H9 (cell line): Measurements from ENCODE around the gene NEU3. TPM values are rescaled to one million over a fixed set of nuclear protein-coding genes. Genes with fewer than 3 reads are reported as not detected.

Source experiments
- DNase-seq: peaks from one replicate; pipeline ENCODE4 v3.0.0-alpha.2; 2017
- H2AFZ ChIP-seq: one replicate; pipeline ENCODE4 v1.6.1; 2013; ENCODE audit warnings: mild to moderate bottlenecking, low read length, control low read depth, moderate library complexity
- H2AK5ac ChIP-seq: 2 replicates; pipeline ENCODE4 v1.6.1; 2013; ENCODE audit warnings: low read length, control low read depth, mixed read lengths; ENCODE audit not compliant: insufficient read length
- H2BK120ac ChIP-seq: one replicate; pipeline ENCODE4 v1.6.1; 2013; ENCODE audit warnings: low read depth, mild to moderate bottlenecking, low read length, control low read depth, inconsistent platforms; ENCODE audit not compliant: poor library complexity, severe bottlenecking
- H2BK12ac ChIP-seq: 2 replicates; pipeline ENCODE4 v1.6.1; 2013; ENCODE audit warnings: low read length, control low read depth, mixed read lengths, low read depth; ENCODE audit not compliant: insufficient read length
- H2BK15ac ChIP-seq: 2 replicates; pipeline ENCODE4 v1.6.1; 2013; ENCODE audit warnings: low read depth, low read length, control low read depth
- H2BK20ac ChIP-seq: one replicate; pipeline ENCODE4 v1.6.1; 2013; ENCODE audit warnings: low read depth, mild to moderate bottlenecking, low read length, control low read depth, inconsistent platforms; ENCODE audit not compliant: poor library complexity, severe bottlenecking
- H2BK5ac ChIP-seq: 2 replicates; pipeline ENCODE4 v1.6.1; 2013; ENCODE audit warnings: low read length, control low read depth, mixed read lengths; ENCODE audit not compliant: insufficient read length
- H3K14ac ChIP-seq: 2 replicates; pipeline ENCODE4 v1.6.1; 2013; ENCODE audit warnings: low read length, control low read depth; ENCODE audit not compliant: insufficient read depth
- H3K18ac ChIP-seq: 2 replicates; pipeline ENCODE4 v1.6.1; 2013; ENCODE audit warnings: low read depth, mild to moderate bottlenecking, mixed read lengths, low read length, control low read depth; ENCODE audit not compliant: insufficient read length
- H3K23ac ChIP-seq: 2 replicates; pipeline ENCODE4 v1.6.1; 2013; ENCODE audit warnings: low read length, control low read depth, mixed read lengths, low read depth; ENCODE audit not compliant: insufficient read length
- H3K23me2 ChIP-seq: 2 replicates; pipeline ENCODE4 v1.6.1; 2013; ENCODE audit warnings: low read depth, mild to moderate bottlenecking, mixed read lengths, low read length, control low read depth; ENCODE audit not compliant: insufficient read length, poor library complexity, severe bottlenecking
- H3K27ac ChIP-seq: 2 replicates; pipeline ENCODE4 v1.5.1; 2013; ENCODE audit warnings: low read length, control low read depth, mixed read lengths, low read depth; ENCODE audit not compliant: insufficient read length
- H3K27me3 ChIP-seq: 2 replicates; pipeline ENCODE4 v1.6.1; 2013; ENCODE audit warnings: low read length, control low read depth, inconsistent platforms; ENCODE audit not compliant: insufficient read depth
- H3K4ac ChIP-seq: 2 replicates; pipeline ENCODE4 v1.6.1; 2013; ENCODE audit warnings: low read depth, mild to moderate bottlenecking, control low read depth, inconsistent platforms, low read length, moderate library complexity
- H3K4me1 ChIP-seq: 2 replicates; pipeline ENCODE4 v1.6.1; 2013; ENCODE audit warnings: low read length, control low read depth, inconsistent platforms; ENCODE audit not compliant: insufficient read depth
- H3K4me2 ChIP-seq: 2 replicates; pipeline ENCODE4 v1.6.1; 2013; ENCODE audit warnings: low read length, control low read depth, mixed read lengths; ENCODE audit not compliant: insufficient read length, insufficient read depth
- H3K56ac ChIP-seq: 2 replicates; pipeline ENCODE4 v1.6.1; 2013; ENCODE audit warnings: low read depth, mild to moderate bottlenecking, mixed read lengths, low read length, control low read depth; ENCODE audit not compliant: insufficient read length
- H3K79me1 ChIP-seq: 2 replicates; pipeline ENCODE4 v1.6.1; 2013; ENCODE audit warnings: low read depth, mild to moderate bottlenecking, moderate library complexity, low read length, control low read depth, inconsistent platforms; ENCODE audit not compliant: insufficient read depth, poor library complexity, severe bottlenecking
- H3K79me2 ChIP-seq: 2 replicates; pipeline ENCODE4 v1.6.1; 2013; ENCODE audit warnings: low read length, control low read depth, inconsistent platforms; ENCODE audit not compliant: insufficient read depth
- H3K9ac ChIP-seq: 2 replicates; pipeline ENCODE4 v1.6.1; 2013; ENCODE audit warnings: low read length, control low read depth, mixed read lengths; ENCODE audit not compliant: insufficient read length; ENCODE audit errors: extremely low read depth
- H3K9me3 ChIP-seq: one replicate; pipeline ENCODE4 v1.6.1; 2013; ENCODE audit warnings: low read depth, low read length, inconsistent platforms; ENCODE audit not compliant: control insufficient read depth
- H3T11ph ChIP-seq: one replicate; pipeline ENCODE4 v1.6.1; 2013; ENCODE audit warnings: mild to moderate bottlenecking, low read length, control low read depth, inconsistent platforms
- H4K20me1 ChIP-seq: one replicate; pipeline ENCODE4 v1.6.1; 2013; ENCODE audit not compliant: control insufficient read depth, insufficient read length, insufficient read depth
- H4K5ac ChIP-seq: 2 replicates; pipeline ENCODE4 v1.6.1; 2013; ENCODE audit warnings: low read depth, mild to moderate bottlenecking, mixed read lengths, low read length, control low read depth; ENCODE audit not compliant: insufficient read length
- H4K8ac ChIP-seq: replicated peaks from 2 replicates; pipeline ENCODE4 v1.6.1; 2013; ENCODE audit warnings: low read length, control low read depth, mixed read lengths, low read depth; ENCODE audit not compliant: insufficient read length
- H4K91ac ChIP-seq: 2 replicates; pipeline ENCODE4 v1.6.1; 2013; ENCODE audit warnings: low read depth, mild to moderate bottlenecking, moderate library complexity, mixed read lengths, low read length, control low read depth; ENCODE audit not compliant: insufficient read length
- H3K27ac Mint-ChIP-seq, 3 experiments: 2 replicates in 2 of 3; 3 replicates in 1 of 3; pipeline ENCODE4 v1.8.0; 2020 to 2021; ENCODE audit warnings: mixed read lengths in 3 of 3, mild to moderate bottlenecking in 1 of 3, moderate library complexity in 1 of 3
- H3K27me3 Mint-ChIP-seq: 2 replicates; pipeline ENCODE4 v1.8.0; 2021; ENCODE audit warnings: low read depth, mild to moderate bottlenecking, moderate library complexity, mixed read lengths
- H3K36me3 Mint-ChIP-seq, 3 experiments: 2 replicates in 2 of 3; 3 replicates in 1 of 3; pipeline ENCODE4 v1.8.0; 2020 to 2021; ENCODE audit warnings: low read depth in 3 of 3, mixed read lengths in 3 of 3; ENCODE audit not compliant: insufficient read depth in 1 of 3
- H3K4me1 Mint-ChIP-seq, 2 experiments: 2 replicates each; pipeline ENCODE4 v1.8.0; 2020; ENCODE audit warnings: mixed read lengths in 2 of 2
- H3K4me3 Mint-ChIP-seq, 2 experiments: 2 replicates in 1 of 2; 3 replicates in 1 of 2; pipeline ENCODE4 v1.8.0; 2020 to 2021; ENCODE audit warnings: mild to moderate bottlenecking in 2 of 2, mixed read lengths in 2 of 2, moderate library complexity in 1 of 2
- H3K9me3 Mint-ChIP-seq, 2 experiments: 2 replicates in 1 of 2; 3 replicates in 1 of 2; pipeline ENCODE4 v1.8.0; 2020; ENCODE audit warnings: mild to moderate bottlenecking in 2 of 2, mixed read lengths in 2 of 2, moderate library complexity in 1 of 2
- CTCF ChIP-seq: fragments of 200-600 bp; sonication (generic); conservative IDR thresholded peaks from 3 replicates; pipeline ENCODE4 v1.8.0; 2021; ENCODE audit warnings: antibody characterized with exemption, mild to moderate bottlenecking
- WGBS: extraction: QIAGEN DNeasy Blood & Tissue Kit; methylation state at CpG from one replicate; pipeline ENCODE4 v1.1.7; 2013; ENCODE audit warnings: missing lambda C conversion rate, low lambda C conversion rate, mixed read lengths; ENCODE audit not compliant: insufficient read length; ENCODE audit errors: extremely low coverage; 5-methylcytosine and 5-hydroxymethylcytosine counted together
- total RNA-seq: library from RNA; stranded (reverse); gene quantifications from 2 replicates; pipeline ENCODE4 v1.2.1, GENCODE V29; 2021

Gene NEU3
- total RNA-seq, 1 experiment from 2014 or later, result 15.9 TPM

- no peak overlapping the region for H3K56ac ChIP-seq
- peaks cover 6 to 10% of the 10 kb centered on the region in 2 experiments for H3K9me3 Mint-ChIP-seq
- no peaks in the 10 kb centered on the region for H3K27me3 ChIP-seq
- H2BK5ac ChIP-seq, result no peak overlapping the region
- H3K79me1 ChIP-seq, result no peaks in the 10 kb centered on the region
- no peak overlapping the region for H3K14ac ChIP-seq
- H2AK5ac ChIP-seq, result no peak overlapping the region
- no peak overlapping the region for H2BK15ac ChIP-seq
- no peak overlapping the region for H3K27ac ChIP-seq
- H4K20me1 ChIP-seq, result no peaks in the 10 kb centered on the region
- no peaks in the 10 kb centered on the region; the same call in 1 of the 2 replicates for H3K27me3 Mint-ChIP-seq
- H3K9me3 ChIP-seq, result no peaks in the 10 kb centered on the region
- H3K23ac ChIP-seq, result no peak overlapping the region
- H3K27ac Mint-ChIP-seq, result peak overlapping the region in 1 of 3 experiments; percentile 39; a peak in 1 of 7 replicates
- no peak overlapping the region for H2BK120ac ChIP-seq
- H3K4me1 ChIP-seq, result no peaks in the 10 kb centered on the region
- no peak overlapping the region for H4K8ac ChIP-seq
- WGBS, result no CpG with 5 or more reads among the region's 3 CpGs
- H3K4me1 Mint-ChIP-seq, result peaks cover 7 to 9% of the 10 kb centered on the region in 2 experiments
- H3K4me2 ChIP-seq, result no peak overlapping the region
- H2BK12ac ChIP-seq, result no peak overlapping the region
- H2BK20ac ChIP-seq, result no peak overlapping the region
- no peak overlapping the region for H4K91ac ChIP-seq
- H2AFZ ChIP-seq, result no peak overlapping the region
- H3K23me2 ChIP-seq, result no peaks in the 10 kb centered on the region
- no peak overlapping the region for H3T11ph ChIP-seq
- no peak overlapping the region; a peak in 1 of 5 replicates for H3K4me3 Mint-ChIP-seq
- no peak overlapping the region for H3K4ac ChIP-seq
- no peak overlapping the region for H3K18ac ChIP-seq
- peaks cover 2 to 14% (median 9%) of the 10 kb centered on the region in 3 experiments; a peak in 6 of 7 replicates for H3K36me3 Mint-ChIP-seq
- DNase-seq, result peak; percentile 23
- no peak overlapping the region for H4K5ac ChIP-seq
- no peak for TF ChIP-seq CTCF
- H3K9ac ChIP-seq, result no peak overlapping the region
- no peaks in the 10 kb centered on the region for H3K79me2 ChIP-seq
These were observed 47.3 kb downstream of the NEU3 start for GRCh38 chr11:75035911-75036565.
